ENCODE measurements around the gene TSPO2. TPM values are rescaled to one million over a fixed set of nuclear protein-coding genes. Genes with fewer than 3 reads are reported as not detected.
"Not testable (repeated sequence)": the region's sequence is repeated elsewhere in the genome, so short reads cannot be mapped to it uniquely, and the experiment has no call there.

TSPO2 gene
- total and polyA plus RNA-seq, 2 experiments from 2014 or later: not detected

DNA sequence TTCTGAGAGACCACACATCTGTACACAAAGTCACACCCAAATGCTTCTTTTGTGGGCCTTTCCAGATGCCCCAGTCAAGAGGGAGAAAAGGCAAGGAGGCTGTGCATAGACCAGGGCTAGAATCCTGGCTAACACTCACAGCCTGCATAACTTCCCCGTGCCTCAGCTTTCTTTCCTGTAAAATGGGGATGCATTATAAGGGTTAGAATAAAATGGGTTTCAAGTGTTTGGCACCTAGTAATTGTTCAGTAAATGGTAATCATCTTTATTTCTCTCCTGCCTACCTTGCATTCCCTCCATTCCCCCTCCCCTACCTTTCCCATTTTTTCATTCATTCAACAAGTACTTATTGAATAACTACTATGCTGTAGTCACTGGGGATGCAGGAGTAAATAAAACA lies 32.6 kb upstream of the TSPO2 start:
- no peak overlapping the region for H3K27ac ChIP-seq
- H3K36me3 ChIP-seq: no peaks in the 10 kb centered on the region
- TF ChIP-seq, protein P1, sequence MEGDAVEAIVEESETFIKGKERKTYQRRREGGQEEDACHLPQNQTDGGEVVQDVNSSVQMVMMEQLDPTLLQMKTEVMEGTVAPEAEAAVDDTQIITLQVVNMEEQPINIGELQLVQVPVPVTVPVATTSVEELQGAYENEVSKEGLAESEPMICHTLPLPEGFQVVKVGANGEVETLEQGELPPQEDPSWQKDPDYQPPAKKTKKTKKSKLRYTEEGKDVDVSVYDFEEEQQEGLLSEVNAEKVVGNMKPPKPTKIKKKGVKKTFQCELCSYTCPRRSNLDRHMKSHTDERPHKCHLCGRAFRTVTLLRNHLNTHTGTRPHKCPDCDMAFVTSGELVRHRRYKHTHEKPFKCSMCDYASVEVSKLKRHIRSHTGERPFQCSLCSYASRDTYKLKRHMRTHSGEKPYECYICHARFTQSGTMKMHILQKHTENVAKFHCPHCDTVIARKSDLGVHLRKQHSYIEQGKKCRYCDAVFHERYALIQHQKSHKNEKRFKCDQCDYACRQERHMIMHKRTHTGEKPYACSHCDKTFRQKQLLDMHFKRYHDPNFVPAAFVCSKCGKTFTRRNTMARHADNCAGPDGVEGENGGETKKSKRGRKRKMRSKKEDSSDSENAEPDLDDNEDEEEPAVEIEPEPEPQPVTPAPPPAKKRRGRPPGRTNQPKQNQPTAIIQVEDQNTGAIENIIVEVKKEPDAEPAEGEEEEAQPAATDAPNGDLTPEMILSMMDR (IDR thresholded peaks at IDR 0.05; ENCODE audit: low read depth, low read length): no peak
- no peak overlapping the region for H3K4me3 ChIP-seq
- no peaks in the 10 kb centered on the region for H3K9me3 ChIP-seq (ENCODE audit: low read depth)
- H3K4me1 ChIP-seq (ENCODE audit: low read depth): peaks cover 9% of the 10 kb centered on the region
- DNase-seq (ENCODE audit: low read depth in 1 of 2, low spot score in 1 of 2): no peak
- H3K27me3 ChIP-seq: no peaks in the 10 kb centered on the region

DNA sequence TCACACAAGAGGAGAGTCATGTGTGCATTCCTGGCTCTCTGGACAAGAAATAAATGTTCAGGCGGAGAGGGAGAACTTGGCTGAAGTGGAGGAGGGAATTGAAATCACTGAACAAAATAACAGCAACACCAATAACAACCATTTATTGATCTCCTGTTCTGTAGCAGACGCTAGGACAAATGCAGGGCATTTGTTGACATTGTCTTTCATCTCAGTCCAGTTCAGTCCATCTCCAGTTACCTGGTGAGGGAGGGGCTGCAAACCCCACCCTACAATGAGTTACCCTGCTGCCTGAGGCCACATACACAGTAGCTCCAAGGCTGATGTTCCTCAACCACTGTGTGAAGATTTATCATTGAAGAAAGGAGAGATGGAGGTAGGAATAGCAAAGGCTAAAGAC lies 30.6 kb upstream of the TSPO2 start:
- peaks cover 9% of the 10 kb centered on the region for H3K4me1 ChIP-seq (ENCODE audit: low read depth)
- no peaks in the 10 kb centered on the region for H3K36me3 ChIP-seq
- TF ChIP-seq, protein P1 (IDR thresholded peaks at IDR 0.05; ENCODE audit: low read depth, low read length): no peak
- no peaks in the 10 kb centered on the region for H3K27me3 ChIP-seq
- H3K27ac ChIP-seq: no peak overlapping the region
- H3K9me3 ChIP-seq (ENCODE audit: low read depth): no peaks in the 10 kb centered on the region
- H3K4me3 ChIP-seq: no peak overlapping the region
- no peak for DNase-seq (ENCODE audit: low read depth in 1 of 2, low spot score in 1 of 2)

DNA sequence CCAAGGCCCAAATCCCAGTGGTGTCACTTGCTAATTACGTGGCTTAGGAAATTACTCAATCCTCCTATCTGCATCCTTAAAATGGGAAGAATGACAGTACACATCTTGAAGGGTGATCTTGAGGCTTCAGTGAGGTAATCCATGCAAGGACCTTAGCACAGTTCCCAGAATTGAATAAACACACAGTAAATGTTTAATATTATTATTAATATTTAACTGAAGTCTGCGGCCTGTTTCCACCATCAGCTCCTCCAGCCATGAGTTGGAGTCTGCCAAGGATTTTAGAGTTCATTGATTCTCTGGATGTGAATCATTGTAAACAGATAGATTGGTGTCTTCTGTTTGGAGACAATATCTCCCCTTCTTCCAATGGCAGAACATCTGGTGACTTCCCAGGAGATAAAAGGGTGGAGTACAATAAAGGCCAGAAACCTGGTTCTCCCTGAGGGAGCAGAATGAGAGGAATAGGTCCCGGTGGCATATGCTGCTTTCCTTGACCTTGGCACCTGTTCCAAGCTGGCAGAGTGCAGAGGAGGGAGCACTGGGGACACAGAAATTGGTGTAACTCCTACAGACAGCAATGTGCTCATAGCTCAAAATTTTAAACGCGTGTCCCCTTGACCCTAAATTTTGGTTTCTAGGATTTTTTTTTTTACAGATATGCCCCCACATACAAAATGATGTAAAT lies 28.7 kb upstream of the TSPO2 start:
- TF ChIP-seq, protein P1 (IDR thresholded peaks at IDR 0.05; ENCODE audit: low read depth, low read length): no peak
- no peak overlapping the region for H3K4me3 ChIP-seq
- H3K36me3 ChIP-seq: no peaks in the 10 kb centered on the region
- no peaks in the 10 kb centered on the region for H3K9me3 ChIP-seq (ENCODE audit: low read depth)
- H3K27me3 ChIP-seq: no peaks in the 10 kb centered on the region
- no peaks in the 10 kb centered on the region for H3K4me1 ChIP-seq (ENCODE audit: low read depth)
- H3K27ac ChIP-seq: no peak overlapping the region
- DNase-seq (ENCODE audit: low read depth in 1 of 2, low spot score in 1 of 2): no peak

DNA sequence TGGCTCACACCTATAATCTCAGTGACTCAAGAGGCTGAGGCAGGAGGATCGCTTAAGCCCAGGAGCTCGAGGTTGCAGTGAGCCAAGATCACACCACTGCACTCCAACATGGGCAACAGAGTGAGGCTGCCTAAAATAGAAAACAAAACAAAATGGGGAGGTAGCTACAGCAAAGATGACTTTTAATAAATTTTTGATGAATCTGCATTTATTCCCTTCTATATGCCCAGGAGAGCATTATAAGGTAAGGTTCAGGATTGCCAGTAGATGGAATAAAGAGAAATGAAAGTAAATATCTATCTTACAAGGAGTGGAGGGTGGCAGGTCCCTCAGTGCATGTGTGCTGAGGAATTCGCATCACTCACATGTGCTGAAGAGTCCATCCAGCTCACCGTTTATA lies 27.5 kb upstream of the TSPO2 start:
- no peak overlapping the region for H3K4me3 ChIP-seq
- H3K27me3 ChIP-seq: no peaks in the 10 kb centered on the region
- TF ChIP-seq, protein P1 (IDR thresholded peaks at IDR 0.05; ENCODE audit: low read depth, low read length): no peak
- H3K36me3 ChIP-seq: no peaks in the 10 kb centered on the region
- DNase-seq (ENCODE audit: low read depth in 1 of 2, low spot score in 1 of 2): no peak
- no peaks in the 10 kb centered on the region for H3K4me1 ChIP-seq (ENCODE audit: low read depth)
- H3K27ac ChIP-seq: no peak overlapping the region
- H3K9me3 ChIP-seq (ENCODE audit: low read depth): no peaks in the 10 kb centered on the region

DNA sequence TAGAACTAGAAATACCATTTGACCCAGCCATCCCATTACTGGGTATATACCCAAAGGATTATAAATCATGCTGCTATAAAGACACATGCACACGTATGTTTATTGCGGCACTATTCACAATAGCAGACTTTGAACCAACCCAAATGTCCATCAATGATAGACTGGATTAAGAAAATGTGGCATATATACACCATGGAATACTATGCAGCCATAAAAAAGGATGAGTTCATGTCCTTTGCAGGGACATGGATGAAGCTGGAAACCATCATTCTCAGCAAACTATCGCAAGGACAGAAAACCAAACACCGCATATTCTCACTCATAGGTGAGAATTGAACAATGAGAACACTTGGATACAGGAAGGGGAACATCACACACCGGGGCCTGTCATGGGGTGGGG lies 26.4 kb upstream of the TSPO2 start:
- H3K4me1 ChIP-seq (ENCODE audit: low read depth); H3K27ac ChIP-seq; H3K27me3 ChIP-seq; H3K4me3 ChIP-seq; H3K36me3 ChIP-seq; DNase-seq (ENCODE audit: low read depth in 1 of 2, low spot score in 1 of 2); H3K9me3 ChIP-seq (ENCODE audit: low read depth): not testable (repeated sequence)

DNA sequence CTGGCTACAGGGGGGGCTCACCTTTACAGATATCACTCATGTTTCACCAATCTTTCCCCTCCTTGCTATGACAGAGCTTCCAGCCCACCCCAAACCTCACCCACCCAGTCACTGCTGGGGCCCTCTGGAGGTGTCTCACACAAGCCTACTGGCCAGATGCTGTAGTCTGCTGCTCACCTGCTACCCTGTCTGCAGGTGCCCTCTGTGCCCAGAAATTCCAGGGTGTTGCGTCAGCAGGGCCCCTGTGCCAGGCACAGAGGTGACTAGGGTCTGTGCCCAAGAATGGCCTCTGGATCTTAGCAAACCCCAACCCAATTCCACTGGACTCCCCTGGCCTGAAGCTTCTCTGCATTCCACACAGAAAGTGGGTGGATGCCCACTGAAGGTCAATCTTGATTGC lies 24.6 kb upstream of the TSPO2 start:
- H3K27ac ChIP-seq: no peak overlapping the region
- TF ChIP-seq, protein P1 (IDR thresholded peaks at IDR 0.05; ENCODE audit: low read depth, low read length): no peak
- H3K4me1 ChIP-seq (ENCODE audit: low read depth): no peaks in the 10 kb centered on the region
- DNase-seq (ENCODE audit: low read depth in 1 of 2, low spot score in 1 of 2): no peak
- no peaks in the 10 kb centered on the region for H3K27me3 ChIP-seq
- H3K36me3 ChIP-seq: no peaks in the 10 kb centered on the region
- H3K9me3 ChIP-seq (ENCODE audit: low read depth): no peaks in the 10 kb centered on the region
- H3K4me3 ChIP-seq: no peak overlapping the region
